ENCODE measurements around the gene ZNF14.

DNA sequence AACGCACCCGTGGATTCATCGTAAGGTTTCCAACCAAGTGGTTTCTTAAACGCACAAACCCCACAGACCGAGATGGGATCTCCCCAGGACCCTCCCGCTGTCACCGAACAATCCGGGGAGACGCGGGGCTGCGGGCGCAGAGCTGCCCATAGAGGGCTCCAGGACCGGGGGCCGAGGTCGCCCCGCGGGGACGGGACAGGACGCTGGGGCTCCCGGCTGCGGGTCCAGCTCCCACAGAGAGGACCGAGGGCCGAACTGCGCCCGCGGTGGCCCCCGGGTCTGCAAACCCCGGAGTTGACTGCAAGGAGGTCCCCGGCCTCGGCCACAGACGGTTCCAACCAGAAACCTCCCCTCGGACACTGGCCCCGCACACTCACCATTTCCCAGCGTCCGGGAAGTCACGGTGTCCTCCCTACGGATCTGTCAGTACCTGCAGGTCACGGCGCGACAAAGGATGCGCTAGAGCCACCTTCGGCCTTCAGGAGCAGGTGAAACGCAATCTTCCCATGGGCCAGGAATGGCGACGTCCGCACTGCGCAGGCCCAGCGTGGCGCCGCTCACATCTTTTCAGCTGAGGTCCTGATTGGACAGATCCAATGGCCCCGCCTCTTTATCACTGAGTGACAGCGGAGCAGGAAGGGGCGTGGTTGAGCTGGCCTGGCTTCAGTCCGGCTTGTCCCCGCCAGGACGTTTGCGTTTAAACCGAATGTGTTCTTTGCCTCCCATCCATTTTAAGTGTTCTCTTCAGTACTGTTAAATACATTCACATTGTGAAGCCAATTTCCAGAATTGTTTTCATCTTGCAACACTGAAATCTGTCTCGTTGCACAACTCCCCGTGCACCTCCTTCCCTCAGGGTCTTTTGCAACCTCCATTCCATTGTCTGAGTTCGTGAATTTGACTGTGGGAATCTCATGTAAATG is at the start of gene ZNF14:
- peak; percentile 39 for TF ChIP-seq CTCF (IDR thresholded peaks at IDR 0.05; ENCODE audit: low read depth, low read length)
- no peak for TF ChIP-seq EZH2phosphoT487 (IDR thresholded peaks at IDR 0.05; ENCODE audit: low read depth)

Measured in OCI-LY3 (cell line).